Ishikawa (cell line): Measurements from ENCODE around the gene TMEM108.

Experiments
- CEBPB ChIP-seq: IDR thresholded peaks from 2 replicates; pipeline ENCODE4 v1.6.1; 2012
- CREB1 ChIP-seq: IDR thresholded peaks from 2 replicates; pipeline ENCODE4 v1.6.1; 2012; ENCODE audit warnings: low read depth
- EGR1 ChIP-seq: IDR thresholded peaks from 2 replicates; pipeline ENCODE4 v1.6.1; 2012
- EP300 ChIP-seq: IDR thresholded peaks from 2 replicates; pipeline ENCODE4 v1.6.1; 2012; ENCODE audit warnings: borderline replicate concordance
- FOXM1 ChIP-seq: IDR thresholded peaks from 2 replicates; pipeline ENCODE4 v1.6.1; 2012; ENCODE audit warnings: low read depth, borderline replicate concordance
- NFIC ChIP-seq: IDR thresholded peaks from 2 replicates; pipeline ENCODE4 v1.6.1; 2012
- RAD21 ChIP-seq: IDR thresholded peaks from 2 replicates; pipeline ENCODE4 v1.6.1; 2012; ENCODE audit warnings: low read depth
- TAF1 ChIP-seq: IDR thresholded peaks from 2 replicates; pipeline ENCODE4 v1.6.1; 2012; ENCODE audit warnings: low read depth, mild to moderate bottlenecking
- TCF12 ChIP-seq: IDR thresholded peaks from 2 replicates; pipeline ENCODE4 v1.6.1; 2012; ENCODE audit warnings: low read depth
- TEAD4 ChIP-seq: IDR thresholded peaks from 2 replicates; pipeline ENCODE4 v1.6.1; 2012
- YY1 ChIP-seq: IDR thresholded peaks from 2 replicates; pipeline ENCODE4 v1.6.1; 2012; ENCODE audit warnings: low read depth
- ZBTB7A ChIP-seq: IDR thresholded peaks from 2 replicates; pipeline ENCODE4 v1.6.1; 2012; ENCODE audit warnings: low read depth
- TF ChIP-seq, protein P1 (sequence below): IDR thresholded peaks from 2 replicates; pipeline ENCODE4 v1.6.1; 2012
- TF ChIP-seq, protein P2 (sequence below): IDR thresholded peaks from 2 replicates; pipeline ENCODE4 v1.6.1; 2012; ENCODE audit warnings: low read depth, mild to moderate bottlenecking
- TF ChIP-seq, protein P3 (sequence below): IDR thresholded peaks from 2 replicates; pipeline ENCODE4 v1.6.1; 2012

Gene TMEM108

DNA sequence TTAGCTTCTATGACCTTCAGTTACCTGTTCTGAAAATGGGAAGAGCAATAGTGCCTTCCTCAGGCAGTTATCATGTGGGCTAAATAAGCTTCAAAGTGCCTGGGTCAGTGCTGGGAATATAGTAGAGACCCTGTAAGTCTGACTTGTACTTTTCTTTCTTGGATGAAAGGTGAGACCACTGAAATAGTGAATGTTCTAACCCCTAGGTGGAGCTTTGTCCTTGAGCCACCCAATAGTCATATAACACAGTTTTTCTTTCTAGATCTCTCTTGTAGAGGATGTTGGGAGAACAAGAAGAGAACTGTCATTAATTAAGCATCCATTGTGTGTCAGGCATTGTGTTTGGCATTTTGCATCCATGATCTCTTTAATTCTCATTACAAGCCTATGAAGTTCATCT lies 348.7 kb downstream of the TMEM108 start:
- TF ChIP-seq TAF1, result no peak
- peak; percentile 24; the same call in 1 of the 2 replicates for TF ChIP-seq RAD21
- no peak for TF ChIP-seq CREB1

GRCh38 chr3:133387341-133387740 lies 349.1 kb downstream of the TMEM108 start:
- TF ChIP-seq TCF12 (no peak), CEBPB (no peak), TAF1 (no peak), EGR1 (no peak), RAD21 (no peak)
- TF ChIP-seq, protein P1, sequence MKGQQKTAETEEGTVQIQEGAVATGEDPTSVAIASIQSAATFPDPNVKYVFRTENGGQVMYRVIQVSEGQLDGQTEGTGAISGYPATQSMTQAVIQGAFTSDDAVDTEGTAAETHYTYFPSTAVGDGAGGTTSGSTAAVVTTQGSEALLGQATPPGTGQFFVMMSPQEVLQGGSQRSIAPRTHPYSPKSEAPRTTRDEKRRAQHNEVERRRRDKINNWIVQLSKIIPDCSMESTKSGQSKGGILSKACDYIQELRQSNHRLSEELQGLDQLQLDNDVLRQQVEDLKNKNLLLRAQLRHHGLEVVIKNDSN, result no peak

DNA sequence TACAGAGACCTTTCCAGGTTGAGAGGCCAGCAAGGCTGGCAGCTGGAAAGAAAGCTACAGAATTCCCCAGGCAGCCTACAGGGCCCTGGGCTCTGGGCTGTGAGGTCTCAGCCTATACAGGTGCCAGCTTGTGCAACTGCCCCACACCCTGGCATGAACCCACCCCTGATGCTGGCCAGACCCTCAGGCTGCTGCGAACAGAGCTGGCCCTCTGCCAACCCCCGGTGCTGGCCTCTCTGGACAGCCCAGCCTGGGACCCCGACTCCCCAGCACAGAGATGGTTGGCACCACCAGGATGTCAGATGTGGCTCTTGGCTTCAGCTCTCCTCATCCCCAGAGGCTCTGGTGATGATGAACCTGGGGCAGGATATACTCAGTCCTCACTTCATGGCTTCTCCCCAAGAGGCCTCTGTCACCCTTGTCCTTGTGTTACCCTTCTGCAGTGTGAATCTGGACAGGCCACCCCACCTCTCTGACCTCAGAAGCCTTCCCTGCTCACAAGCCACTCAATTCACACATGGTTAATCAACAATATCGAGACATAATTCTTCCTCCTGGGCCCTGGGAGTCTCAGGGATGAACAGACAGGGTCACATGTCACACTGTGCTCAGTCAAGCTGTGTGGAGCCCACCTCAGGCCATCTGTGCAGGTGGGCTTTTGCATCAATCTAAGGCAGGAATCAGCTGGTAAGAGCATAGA lies 350.7 kb downstream of the TMEM108 start:
- TF ChIP-seq, protein P2, sequence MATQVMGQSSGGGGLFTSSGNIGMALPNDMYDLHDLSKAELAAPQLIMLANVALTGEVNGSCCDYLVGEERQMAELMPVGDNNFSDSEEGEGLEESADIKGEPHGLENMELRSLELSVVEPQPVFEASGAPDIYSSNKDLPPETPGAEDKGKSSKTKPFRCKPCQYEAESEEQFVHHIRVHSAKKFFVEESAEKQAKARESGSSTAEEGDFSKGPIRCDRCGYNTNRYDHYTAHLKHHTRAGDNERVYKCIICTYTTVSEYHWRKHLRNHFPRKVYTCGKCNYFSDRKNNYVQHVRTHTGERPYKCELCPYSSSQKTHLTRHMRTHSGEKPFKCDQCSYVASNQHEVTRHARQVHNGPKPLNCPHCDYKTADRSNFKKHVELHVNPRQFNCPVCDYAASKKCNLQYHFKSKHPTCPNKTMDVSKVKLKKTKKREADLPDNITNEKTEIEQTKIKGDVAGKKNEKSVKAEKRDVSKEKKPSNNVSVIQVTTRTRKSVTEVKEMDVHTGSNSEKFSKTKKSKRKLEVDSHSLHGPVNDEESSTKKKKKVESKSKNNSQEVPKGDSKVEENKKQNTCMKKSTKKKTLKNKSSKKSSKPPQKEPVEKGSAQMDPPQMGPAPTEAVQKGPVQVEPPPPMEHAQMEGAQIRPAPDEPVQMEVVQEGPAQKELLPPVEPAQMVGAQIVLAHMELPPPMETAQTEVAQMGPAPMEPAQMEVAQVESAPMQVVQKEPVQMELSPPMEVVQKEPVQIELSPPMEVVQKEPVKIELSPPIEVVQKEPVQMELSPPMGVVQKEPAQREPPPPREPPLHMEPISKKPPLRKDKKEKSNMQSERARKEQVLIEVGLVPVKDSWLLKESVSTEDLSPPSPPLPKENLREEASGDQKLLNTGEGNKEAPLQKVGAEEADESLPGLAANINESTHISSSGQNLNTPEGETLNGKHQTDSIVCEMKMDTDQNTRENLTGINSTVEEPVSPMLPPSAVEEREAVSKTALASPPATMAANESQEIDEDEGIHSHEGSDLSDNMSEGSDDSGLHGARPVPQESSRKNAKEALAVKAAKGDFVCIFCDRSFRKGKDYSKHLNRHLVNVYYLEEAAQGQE, result no peak
- TF ChIP-seq CREB1 (no peak), EGR1 (no peak), YY1 (no peak), TCF12 (no peak), NFIC (no peak), TEAD4 (no peak), CEBPB (no peak), TAF1 (no peak)
- TF ChIP-seq, protein P3, sequence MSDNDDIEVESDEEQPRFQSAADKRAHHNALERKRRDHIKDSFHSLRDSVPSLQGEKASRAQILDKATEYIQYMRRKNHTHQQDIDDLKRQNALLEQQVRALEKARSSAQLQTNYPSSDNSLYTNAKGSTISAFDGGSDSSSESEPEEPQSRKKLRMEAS, result no peak
- TF ChIP-seq, protein P1, result no peak

DNA sequence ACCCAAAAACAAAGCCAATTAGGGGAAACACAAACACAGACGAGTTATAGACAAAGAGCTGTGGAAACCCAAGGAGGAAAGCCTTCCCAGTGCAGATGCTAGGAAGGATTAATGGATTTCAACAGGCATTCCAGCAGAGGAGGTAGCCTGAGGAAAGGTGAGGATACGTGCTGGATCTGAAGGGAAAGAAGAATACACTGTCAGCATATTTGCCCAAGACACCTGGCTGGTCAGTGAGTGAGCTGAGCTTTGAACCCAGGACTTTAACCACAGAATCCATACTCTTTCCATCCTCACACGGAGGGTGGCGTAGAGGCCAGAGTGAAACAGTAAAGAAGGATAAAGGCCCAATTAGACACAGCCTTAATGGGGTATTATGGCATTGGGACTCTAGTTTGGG lies 352.5 kb downstream of the TMEM108 start:
- TF ChIP-seq YY1, result no peak
- TF ChIP-seq NFIC, result no peak
- TF ChIP-seq TEAD4, result no peak
- TF ChIP-seq EGR1, result no peak
- no peak for TF ChIP-seq TCF12

DNA sequence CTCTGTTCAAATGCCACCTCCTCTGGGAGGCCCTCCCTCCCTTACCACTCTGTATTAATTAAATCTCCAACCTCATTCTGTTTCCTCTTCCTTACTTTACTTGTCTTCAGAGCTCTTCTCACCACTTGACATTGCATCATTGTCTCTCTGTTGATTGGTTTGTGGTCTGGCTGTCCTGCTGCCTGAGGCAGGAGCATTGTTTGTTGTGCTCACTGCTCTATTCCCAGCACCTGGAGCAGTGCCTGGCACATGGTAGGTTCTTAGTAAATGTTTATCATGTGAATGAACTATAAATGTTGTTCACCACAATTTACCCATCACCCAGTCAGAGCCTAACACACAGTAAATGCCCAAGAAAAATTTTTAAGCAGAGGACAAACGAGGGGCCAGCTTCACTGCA lies 355.0 kb downstream of the TMEM108 start:
- TF ChIP-seq, protein P3, result no peak
- TF ChIP-seq CEBPB (no peak), RAD21 (no peak), FOXM1 (no peak), TCF12 (no peak), ZBTB7A (no peak), YY1 (no peak), TEAD4 (no peak), EGR1 (no peak), NFIC (no peak), EP300 (no peak), CREB1 (no peak), TAF1 (no peak)
- TF ChIP-seq, protein P2, result no peak
- TF ChIP-seq, protein P1, result no peak

GRCh38 chr3:133393691-133394474 lies 355.7 kb downstream of the TMEM108 start:
- TF ChIP-seq, protein P2, result no peak
- TF ChIP-seq CREB1 (no peak), FOXM1 (no peak), YY1 (no peak), TEAD4 (no peak), TAF1 (no peak), NFIC (no peak), ZBTB7A (no peak), EGR1 (no peak), RAD21 (no peak), TCF12 (no peak), EP300 (no peak), CEBPB (no peak)
- TF ChIP-seq, protein P1, result no peak
- TF ChIP-seq, protein P3, result no peak
